GM21786 (cell line): Measurements from ENCODE around the gene PDLIM1.
"Not testable (repeated sequence)": the region's sequence is repeated elsewhere in the genome, so short reads cannot be mapped to it uniquely, and the experiment has no call there.

Source experiments
- ATAC-seq: cut with Tn5 transposase; IDR thresholded peaks from one replicate; pipeline ENCODE4 v1.9.1; 2021; ENCODE audit not compliant: unreplicated experiment

Gene PDLIM1

GRCh38 chr10:95214369-95214768 is 76.4 kb downstream of the PDLIM1 start:
- ATAC-seq, result no peak

GRCh38 chr10:95211606-95212279 is 79.1 kb downstream of the PDLIM1 start:
- ATAC-seq, result no peak

GRCh38 chr10:95209509-95210127 is 81.2 kb downstream of the PDLIM1 start:
- no peak for ATAC-seq

- ATAC-seq, result no peak
Measured at GRCh38 chr10:95208702-95209391, 82.0 kb downstream of the PDLIM1 start.

GRCh38 chr10:95202865-95203264 is 87.9 kb downstream of the PDLIM1 start:
- ATAC-seq, result not testable (repeated sequence)

GRCh38 chr10:95201736-95202135 is 89.1 kb downstream of the PDLIM1 start:
- ATAC-seq, result no peak

GRCh38 chr10:95196046-95196445 is 94.8 kb downstream of the PDLIM1 start:
- ATAC-seq, result no peak

- ATAC-seq, result no peak
Measured at GRCh38 chr10:95193944-95194343, 96.9 kb downstream of the PDLIM1 start, which contains the start of gene ACSM6. ACSM6 (plus strand) TSS chr10:95194238; CDS start chr10:95194486, 248 bp downstream.

GRCh38 chr10:95188593-95188992 is 102.2 kb downstream of the PDLIM1 start:
- ATAC-seq, result no peak

- no peak for ATAC-seq
Measured at GRCh38 chr10:95187617-95188016, 103.2 kb downstream of the PDLIM1 start.
